BLaER1 (cell line): ENCODE measurements around the gene RNF144B.
"Not testable (repeated sequence)": the region's sequence is repeated elsewhere in the genome, so short reads cannot be mapped to it uniquely, and the experiment has no call there.

Source experiments
- H3K27ac ChIP-seq: shearing (Covaris generic); formaldehyde crosslinking; 2 replicates; pipeline ENCODE4 v1.8.1; 2022
- H3K27me3 ChIP-seq: shearing (Covaris generic); formaldehyde crosslinking; 2 replicates; pipeline ENCODE4 v1.8.1; 2022
- H3K36me3 ChIP-seq: shearing (Covaris generic); formaldehyde crosslinking; 2 replicates; pipeline ENCODE4 v1.8.1; 2022
- H3K4me1 ChIP-seq: shearing (Covaris generic); formaldehyde crosslinking; 2 replicates; pipeline ENCODE4 v1.8.1; 2022
- H3K4me2 ChIP-seq: shearing (Covaris generic); formaldehyde crosslinking; 2 replicates; pipeline ENCODE4 v1.8.1; 2022
- H3K4me3 ChIP-seq: shearing (Covaris generic); formaldehyde crosslinking; 2 replicates; pipeline ENCODE4 v1.8.1; 2022
- H3K9ac ChIP-seq: shearing (Covaris generic); formaldehyde crosslinking; 2 replicates; pipeline ENCODE4 v1.8.1; 2022
- H3K9me3 ChIP-seq: shearing (Covaris generic); formaldehyde crosslinking; 2 replicates; pipeline ENCODE4 v1.8.1; 2022
- H4K20me1 ChIP-seq: shearing (Covaris generic); formaldehyde crosslinking; 2 replicates; pipeline ENCODE4 v1.8.1; 2022
- Cebpa-rat ChIP-seq: shearing (Covaris generic); IDR thresholded peaks from 2 replicates; pipeline ENCODE4 v1.8.1; 2022

The RNF144B gene

GRCh38 chr6:18389479-18389878 lies 2.3 kb downstream of the RNF144B start:
- no peak for TF ChIP-seq Cebpa-rat

GRCh38 chr6:18390476-18390875 lies 3.3 kb downstream of the RNF144B start:
- Histone ChIP-seq H4K20me1 (no peaks in the 10 kb centered on the region), H3K9ac (no peak overlapping the region), H3K4me3 (no peak overlapping the region), H3K9me3 (no peaks in the 10 kb centered on the region), H3K27ac (no peak overlapping the region), H3K27me3 (peaks cover 31% of the 10 kb centered on the region), H3K4me1 (peaks cover 24% of the 10 kb centered on the region), H3K36me3 (no peaks in the 10 kb centered on the region), H3K4me2 (peak overlapping the region; percentile 18; the same call in 1 of the 2 replicates)
- TF ChIP-seq Cebpa-rat, result no peak

More at GRCh38 chr6:18389479-18389878, 2.3 kb downstream of the RNF144B start:
- Histone ChIP-seq H3K27ac (no peak overlapping the region), H3K4me1 (peaks cover 27% of the 10 kb centered on the region), H3K4me2 (peak overlapping the region; percentile 91; the same call in 1 of the 2 replicates), H3K9me3 (no peaks in the 10 kb centered on the region), H3K4me3 (no peak overlapping the region), H3K9ac (no peak overlapping the region), H4K20me1 (no peaks in the 10 kb centered on the region), H3K27me3 (peaks cover 31% of the 10 kb centered on the region), H3K36me3 (no peaks in the 10 kb centered on the region)

- no peak overlapping the region for H3K27ac ChIP-seq
- H3K36me3 ChIP-seq, result no peaks in the 10 kb centered on the region
- no peaks in the 10 kb centered on the region for H4K20me1 ChIP-seq
- peaks cover 31% of the 10 kb centered on the region for H3K27me3 ChIP-seq
- peak overlapping the region; percentile 18; the same call in 1 of the 2 replicates for H3K4me2 ChIP-seq
- TF ChIP-seq Cebpa-rat, result no peak
- H3K9ac ChIP-seq, result no peak overlapping the region
- no peaks in the 10 kb centered on the region for H3K9me3 ChIP-seq
- no peak overlapping the region for H3K4me3 ChIP-seq
- H3K4me1 ChIP-seq, result peaks cover 24% of the 10 kb centered on the region
These were observed 3.9 kb downstream of the RNF144B start for GRCh38 chr6:18391023-18391422.

- no peak for TF ChIP-seq Cebpa-rat
- Histone ChIP-seq H3K36me3 (no peaks in the 10 kb centered on the region), H3K4me1 (peaks cover 14% of the 10 kb centered on the region; the same call in 1 of the 2 replicates), H3K4me2 (no peak overlapping the region), H3K27ac (no peak overlapping the region), H4K20me1 (no peaks in the 10 kb centered on the region), H3K4me3 (no peak overlapping the region), H3K27me3 (peaks cover 24% of the 10 kb centered on the region), H3K9ac (no peak overlapping the region), H3K9me3 (no peaks in the 10 kb centered on the region)
These were observed 5.3 kb downstream of the RNF144B start for GRCh38 chr6:18392346-18392877.

GRCh38 chr6:18393698-18394097 lies 6.5 kb downstream of the RNF144B start:
- Histone ChIP-seq H3K9me3 (no peaks in the 10 kb centered on the region), H3K4me1 (peaks cover 5% of the 10 kb centered on the region; the same call in 1 of the 2 replicates), H3K4me3 (no peak overlapping the region), H3K9ac (no peak overlapping the region), H3K4me2 (no peak overlapping the region), H3K36me3 (no peaks in the 10 kb centered on the region), H4K20me1 (no peaks in the 10 kb centered on the region), H3K27me3 (peaks cover 12% of the 10 kb centered on the region), H3K27ac (no peak overlapping the region)
- TF ChIP-seq Cebpa-rat, result no peak

GRCh38 chr6:18395177-18395855 lies 8.2 kb downstream of the RNF144B start:
- Histone ChIP-seq H3K4me1 (no peaks in the 10 kb centered on the region), H3K27me3 (no peaks in the 10 kb centered on the region), H3K27ac (no peak overlapping the region), H3K36me3 (no peaks in the 10 kb centered on the region), H4K20me1 (no peaks in the 10 kb centered on the region), H3K4me3 (no peak overlapping the region), H3K9me3 (no peaks in the 10 kb centered on the region), H3K9ac (no peak overlapping the region), H3K4me2 (no peak overlapping the region)
- TF ChIP-seq Cebpa-rat, result no peak

GRCh38 chr6:18395856-18396197 lies 8.7 kb downstream of the RNF144B start:
- Histone ChIP-seq H3K4me2 (no peak overlapping the region), H3K27ac (no peak overlapping the region), H3K36me3 (no peaks in the 10 kb centered on the region), H3K4me1 (peaks cover 5% of the 10 kb centered on the region; the same call in 1 of the 2 replicates), H3K9ac (no peak overlapping the region), H4K20me1 (no peaks in the 10 kb centered on the region), H3K4me3 (no peak overlapping the region), H3K27me3 (no peaks in the 10 kb centered on the region), H3K9me3 (no peaks in the 10 kb centered on the region)
- no peak for TF ChIP-seq Cebpa-rat

- no peaks in the 10 kb centered on the region for H3K27me3 ChIP-seq
- no peak for TF ChIP-seq Cebpa-rat
- H3K27ac ChIP-seq, result no peak overlapping the region
- H3K36me3 ChIP-seq, result no peaks in the 10 kb centered on the region
- H3K4me2 ChIP-seq, result no peak overlapping the region
- H3K9ac ChIP-seq, result no peak overlapping the region
- no peak overlapping the region for H3K4me3 ChIP-seq
- H3K4me1 ChIP-seq, result peaks cover 8% of the 10 kb centered on the region; the same call in 1 of the 2 replicates
- no peaks in the 10 kb centered on the region for H4K20me1 ChIP-seq
- no peaks in the 10 kb centered on the region for H3K9me3 ChIP-seq
These were observed 10.6 kb downstream of the RNF144B start for GRCh38 chr6:18397701-18398100.

- H4K20me1 ChIP-seq, H3K27me3 ChIP-seq, H3K9ac ChIP-seq, H3K4me3 ChIP-seq, H3K36me3 ChIP-seq, H3K27ac ChIP-seq, H3K9me3 ChIP-seq, H3K4me2 ChIP-seq, H3K4me1 ChIP-seq: not testable (repeated sequence)
These were observed 11.1 kb downstream of the RNF144B start for GRCh38 chr6:18398225-18398624.

GRCh38 chr6:18400831-18401446 lies 13.8 kb downstream of the RNF144B start:
- no peaks in the 10 kb centered on the region for H4K20me1 ChIP-seq
- H3K4me3 ChIP-seq, result no peak overlapping the region
- no peaks in the 10 kb centered on the region for H3K27me3 ChIP-seq
- H3K27ac ChIP-seq, result no peak overlapping the region
- H3K36me3 ChIP-seq, result no peaks in the 10 kb centered on the region
- H3K4me1 ChIP-seq, result peaks cover 8% of the 10 kb centered on the region; the same call in 1 of the 2 replicates
- no peak for TF ChIP-seq Cebpa-rat
- no peak overlapping the region for H3K9ac ChIP-seq
- no peaks in the 10 kb centered on the region for H3K9me3 ChIP-seq
- no peak overlapping the region for H3K4me2 ChIP-seq

- not testable (repeated sequence) for H3K4me1 ChIP-seq, H3K27ac ChIP-seq, H3K36me3 ChIP-seq, H3K9me3 ChIP-seq, H3K4me2 ChIP-seq, H3K27me3 ChIP-seq, H3K9ac ChIP-seq, H4K20me1 ChIP-seq, H3K4me3 ChIP-seq
These were observed 17.8 kb downstream of the RNF144B start for GRCh38 chr6:18404965-18405364.
